Activated CD8-positive, alpha-beta memory T cell treated with anti-CD3 and anti-CD28 coated beads, Interleukin-2, amount 10 ng/mL, durations not matched to agents 7 days and 5 days (primary cell): ENCODE measurements around the gene NMNAT2. TPM values are rescaled to one million over a fixed set of nuclear protein-coding genes. Genes with fewer than 3 reads are reported as not detected.

Experiments
- ATAC-seq: fragments of 150-1000 bp; cut with Tn5 transposase; one replicate; pipeline ENCODE4 v1.10.0; 2021; ENCODE audit warnings: moderate library complexity
- CTCF ChIA-PET: fragments of 350-600 bp; sonication (Branson Sonifier 250); formaldehyde crosslinking; loops from one replicate; lab custom pipeline; 2021; ENCODE audit warnings: antibody characterized with exemption; lab: Charles Lee
- DNase-seq: peaks from one replicate; pipeline ENCODE4 v3.0.0-alpha.2; 2020
- H3K27ac Mint-ChIP-seq: one replicate; pipeline ENCODE4 v1.8.0; 2021; ENCODE audit warnings: mild to moderate bottlenecking, mixed read lengths
- H3K27me3 Mint-ChIP-seq: one replicate; pipeline ENCODE4 v1.8.0; 2021; ENCODE audit warnings: mixed read lengths
- H3K36me3 Mint-ChIP-seq: one replicate; pipeline ENCODE4 v1.8.0; 2021; ENCODE audit warnings: mild to moderate bottlenecking, mixed read lengths
- H3K4me1 Mint-ChIP-seq: one replicate; pipeline ENCODE4 v1.8.0; 2021; ENCODE audit warnings: mixed read lengths
- H3K4me3 Mint-ChIP-seq: one replicate; pipeline ENCODE4 v1.8.0; 2021; ENCODE audit warnings: mild to moderate bottlenecking, moderate library complexity, mixed read lengths
- H3K9me3 Mint-ChIP-seq: one replicate; pipeline ENCODE4 v1.8.0; 2022; ENCODE audit warnings: low read depth, mixed read lengths
- total RNA-seq, 2 experiments: library from RNA; stranded (reverse); gene quantifications; one replicate each; pipeline ENCODE4 v1.2.3, GENCODE V29; 2021

The NMNAT2 gene
- total RNA-seq, 2 experiments from 2014 or later: not detected

GRCh38 chr1:183308719-183309118 is 109.5 kb downstream of the NMNAT2 start:
- H3K9me3 Mint-ChIP-seq: no peaks in the 10 kb centered on the region
- CTCF ChIA-PET: no interaction called here
- peaks cover 8% of the 10 kb centered on the region for H3K27me3 Mint-ChIP-seq
- no peaks in the 10 kb centered on the region for H3K36me3 Mint-ChIP-seq
- H3K4me3 Mint-ChIP-seq: no peak overlapping the region
- no peak for ATAC-seq
- no peaks in the 10 kb centered on the region for H3K4me1 Mint-ChIP-seq
- H3K27ac Mint-ChIP-seq: no peak overlapping the region
- no peak for DNase-seq

- DNase-seq (no peak), ATAC-seq (no peak)
- no peaks in the 10 kb centered on the region for H3K36me3 Mint-ChIP-seq
- no peak overlapping the region for H3K4me3 Mint-ChIP-seq
- H3K9me3 Mint-ChIP-seq: no peaks in the 10 kb centered on the region
- peaks cover 15% of the 10 kb centered on the region for H3K27me3 Mint-ChIP-seq
- CTCF ChIA-PET: interaction anchor here (1.3 kb wide), 1 partner anchor 26 kb away, joined by 3 read pairs; no protein-coding TSS in a partner anchor
- no peak overlapping the region for H3K27ac Mint-ChIP-seq
- no peaks in the 10 kb centered on the region for H3K4me1 Mint-ChIP-seq
Measured at GRCh38 chr1:183306317-183307042, 111.7 kb downstream of the NMNAT2 start.

- peaks cover 15% of the 10 kb centered on the region for H3K27me3 Mint-ChIP-seq
- DNase-seq (no peak), ATAC-seq (no peak)
- H3K36me3 Mint-ChIP-seq: no peaks in the 10 kb centered on the region
- H3K9me3 Mint-ChIP-seq: no peaks in the 10 kb centered on the region
- no peaks in the 10 kb centered on the region for H3K4me1 Mint-ChIP-seq
- CTCF ChIA-PET: no interaction called here
- H3K4me3 Mint-ChIP-seq: no peak overlapping the region
- no peak overlapping the region for H3K27ac Mint-ChIP-seq
Measured at GRCh38 chr1:183304440-183305107, 113.6 kb downstream of the NMNAT2 start.

- CTCF ChIA-PET: no interaction called here
- H3K27me3 Mint-ChIP-seq: peaks cover 15% of the 10 kb centered on the region
Measured at GRCh38 chr1:183303901-183304300, 114.3 kb downstream of the NMNAT2 start.

GRCh38 chr1:183303323-183303645 is 114.9 kb downstream of the NMNAT2 start:
- ATAC-seq (no peak), DNase-seq (no peak)
- H3K27ac Mint-ChIP-seq: no peak overlapping the region
- CTCF ChIA-PET: no interaction called here
- no peaks in the 10 kb centered on the region for H3K4me1 Mint-ChIP-seq
- no peaks in the 10 kb centered on the region for H3K36me3 Mint-ChIP-seq
- no peak overlapping the region for H3K4me3 Mint-ChIP-seq
- H3K27me3 Mint-ChIP-seq: peaks cover 15% of the 10 kb centered on the region
- no peaks in the 10 kb centered on the region for H3K9me3 Mint-ChIP-seq

More at GRCh38 chr1:183303901-183304300, 114.3 kb downstream of the NMNAT2 start:
- H3K27ac Mint-ChIP-seq: no peak overlapping the region
- H3K9me3 Mint-ChIP-seq: no peaks in the 10 kb centered on the region
- no peaks in the 10 kb centered on the region for H3K36me3 Mint-ChIP-seq
- no peaks in the 10 kb centered on the region for H3K4me1 Mint-ChIP-seq
- ATAC-seq (no peak), DNase-seq (no peak)
- H3K4me3 Mint-ChIP-seq: no peak overlapping the region

GRCh38 chr1:183302452-183303322 is 115.5 kb downstream of the NMNAT2 start:
- no peaks in the 10 kb centered on the region for H3K36me3 Mint-ChIP-seq
- H3K4me3 Mint-ChIP-seq: no peak overlapping the region
- CTCF ChIA-PET: no interaction called here
- DNase-seq: no peak
- H3K27ac Mint-ChIP-seq: no peak overlapping the region
- peaks cover 20% of the 10 kb centered on the region for H3K27me3 Mint-ChIP-seq
- ATAC-seq: no peak
- H3K9me3 Mint-ChIP-seq: no peaks in the 10 kb centered on the region
- no peaks in the 10 kb centered on the region for H3K4me1 Mint-ChIP-seq

- Mint-ChIP-seq H3K36me3 (no peaks in the 10 kb centered on the region), H3K9me3 (no peaks in the 10 kb centered on the region), H3K4me3 (no peak overlapping the region), H3K4me1 (no peaks in the 10 kb centered on the region), H3K27me3 (peaks cover 17% of the 10 kb centered on the region), H3K27ac (no peak overlapping the region)
- DNase-seq: no peak
- no peak for ATAC-seq
- CTCF ChIA-PET: no interaction called here
Measured at GRCh38 chr1:183301239-183301638, 116.9 kb downstream of the NMNAT2 start.

- no peaks in the 10 kb centered on the region for H3K36me3 Mint-ChIP-seq
- DNase-seq (no peak), ATAC-seq (no peak)
- H3K27ac Mint-ChIP-seq: no peak overlapping the region
- H3K4me1 Mint-ChIP-seq: no peaks in the 10 kb centered on the region
- no peaks in the 10 kb centered on the region for H3K9me3 Mint-ChIP-seq
- CTCF ChIA-PET: no interaction called here
- H3K4me3 Mint-ChIP-seq: no peak overlapping the region
- peaks cover 17% of the 10 kb centered on the region for H3K27me3 Mint-ChIP-seq
Measured at GRCh38 chr1:183300828-183301227, 117.4 kb downstream of the NMNAT2 start.

- H3K27me3 Mint-ChIP-seq: peaks cover 16% of the 10 kb centered on the region
- H3K4me3 Mint-ChIP-seq: no peak overlapping the region
- no peak for ATAC-seq
- no peaks in the 10 kb centered on the region for H3K9me3 Mint-ChIP-seq
- no peak overlapping the region for H3K27ac Mint-ChIP-seq
- CTCF ChIA-PET: no interaction called here
- no peak for DNase-seq
- no peaks in the 10 kb centered on the region for H3K4me1 Mint-ChIP-seq
- no peaks in the 10 kb centered on the region for H3K36me3 Mint-ChIP-seq
Measured at GRCh38 chr1:183300395-183300794, 117.8 kb downstream of the NMNAT2 start.

GRCh38 chr1:183296782-183297181 is 121.4 kb downstream of the NMNAT2 start:
- H3K9me3 Mint-ChIP-seq: no peaks in the 10 kb centered on the region
- H3K27me3 Mint-ChIP-seq: peaks cover 8% of the 10 kb centered on the region
- CTCF ChIA-PET: no interaction called here
- no peak for DNase-seq
- ATAC-seq: no peak
- H3K4me1 Mint-ChIP-seq: no peaks in the 10 kb centered on the region
- H3K27ac Mint-ChIP-seq: no peak overlapping the region
- no peaks in the 10 kb centered on the region for H3K36me3 Mint-ChIP-seq
- no peak overlapping the region for H3K4me3 Mint-ChIP-seq

- no peak overlapping the region for H3K4me3 Mint-ChIP-seq
- no peak overlapping the region for H3K27ac Mint-ChIP-seq
Measured at GRCh38 chr1:183295521-183295920, 122.7 kb downstream of the NMNAT2 start.

GRCh38 chr1:183293876-183294275 is 124.3 kb downstream of the NMNAT2 start:
- Mint-ChIP-seq H3K27me3 (peaks cover 5% of the 10 kb centered on the region), H3K36me3 (no peaks in the 10 kb centered on the region), H3K4me3 (no peak overlapping the region), H3K9me3 (no peaks in the 10 kb centered on the region), H3K4me1 (no peaks in the 10 kb centered on the region), H3K27ac (no peak overlapping the region)
- CTCF ChIA-PET: no interaction called here
- no peak for DNase-seq
- no peak for ATAC-seq

More at GRCh38 chr1:183295521-183295920, 122.7 kb downstream of the NMNAT2 start:
- DNase-seq (no peak), ATAC-seq (no peak)
- H3K27me3 Mint-ChIP-seq: peaks cover 5% of the 10 kb centered on the region
- no peaks in the 10 kb centered on the region for H3K36me3 Mint-ChIP-seq
- no peaks in the 10 kb centered on the region for H3K4me1 Mint-ChIP-seq
- H3K9me3 Mint-ChIP-seq: no peaks in the 10 kb centered on the region
- CTCF ChIA-PET: no interaction called here

- no peaks in the 10 kb centered on the region for H3K4me1 Mint-ChIP-seq
- ATAC-seq (no peak), DNase-seq (no peak)
- H3K27me3 Mint-ChIP-seq: peaks cover 5% of the 10 kb centered on the region
- no peak overlapping the region for H3K27ac Mint-ChIP-seq
- no peaks in the 10 kb centered on the region for H3K36me3 Mint-ChIP-seq
- CTCF ChIA-PET: no interaction called here
- no peak overlapping the region for H3K4me3 Mint-ChIP-seq
- H3K9me3 Mint-ChIP-seq: no peaks in the 10 kb centered on the region
Measured at GRCh38 chr1:183293241-183293640, 124.9 kb downstream of the NMNAT2 start.
